ENCODE results near the gene RGL3.

DNA sequence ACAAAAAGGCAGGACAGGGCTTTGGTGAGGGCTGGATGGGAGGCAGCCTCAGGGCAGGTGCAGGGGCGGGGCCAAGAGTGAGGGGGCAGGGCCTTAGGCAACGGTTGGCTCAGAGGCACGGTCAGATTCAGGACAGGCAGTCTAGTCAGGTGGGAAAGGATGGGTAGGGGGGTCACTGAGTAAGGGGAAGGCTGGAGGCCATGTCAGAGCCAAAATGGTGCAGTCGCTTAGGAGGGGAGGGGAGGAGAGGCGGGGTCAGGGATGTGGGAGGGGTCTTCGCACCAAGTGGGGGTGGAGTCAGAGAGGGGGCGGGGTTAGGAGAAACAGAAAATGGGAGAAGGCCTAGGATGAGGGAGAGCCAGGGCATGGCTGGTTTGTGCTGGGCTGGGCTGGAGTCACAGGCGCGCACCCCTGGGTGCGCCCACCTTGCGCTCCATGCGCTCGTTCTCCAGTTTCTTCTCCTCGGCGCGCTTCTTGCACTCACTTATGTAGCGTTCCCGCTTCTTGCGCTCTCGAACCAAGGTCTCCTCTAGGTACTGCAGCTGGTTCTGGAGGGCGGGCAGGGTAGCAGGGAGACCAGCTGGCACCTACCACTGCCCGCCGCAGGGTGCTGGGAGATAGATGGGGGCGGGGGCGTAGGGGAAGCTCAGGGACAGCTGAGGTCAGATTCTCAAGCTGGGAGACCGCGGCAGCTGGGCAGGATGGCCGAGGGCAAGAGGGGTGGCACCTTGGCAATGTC lies 6.8 kb upstream of the RGL3 start:
- TF ChIP-seq CTCF (IDR thresholded peaks at IDR 0.05) (no peak), SMC3 (IDR thresholded peaks at IDR 0.05; ENCODE audit: low read depth, low read length) (no peak), RAD21 (IDR thresholded peaks at IDR 0.05; ENCODE audit: low read length) (no peak), RCOR1 (IDR thresholded peaks at IDR 0.05; ENCODE audit: low read length) (no peak), POLR2AphosphoS5 (IDR thresholded peaks at IDR 0.05; ENCODE audit: low read depth, low read length) (no peak), REST (IDR thresholded peaks at IDR 0.05; ENCODE audit: low read depth, low read length) (no peak), NFIC (IDR thresholded peaks at IDR 0.05; ENCODE audit: borderline replicate concordance) (no peak), SIN3A (IDR thresholded peaks at IDR 0.05; ENCODE audit: borderline replicate concordance, low read depth, low read length) (no peak), ELF1 (IDR thresholded peaks at IDR 0.05) (no peak), USF1 (IDR thresholded peaks at IDR 0.05; ENCODE audit: borderline replicate concordance, low read depth) (no peak), MAX (IDR thresholded peaks at IDR 0.05; ENCODE audit: low read depth) (no peak), EP300 (IDR thresholded peaks at IDR 0.05; ENCODE audit: borderline replicate concordance in 1 of 2, low read depth in 1 of 2, low read length in 1 of 2) (no peak), GATA2 (CRISPR knock-in tag; IDR thresholded peaks at IDR 0.05) (no peak)
- TF ChIP-seq, protein P1, sequence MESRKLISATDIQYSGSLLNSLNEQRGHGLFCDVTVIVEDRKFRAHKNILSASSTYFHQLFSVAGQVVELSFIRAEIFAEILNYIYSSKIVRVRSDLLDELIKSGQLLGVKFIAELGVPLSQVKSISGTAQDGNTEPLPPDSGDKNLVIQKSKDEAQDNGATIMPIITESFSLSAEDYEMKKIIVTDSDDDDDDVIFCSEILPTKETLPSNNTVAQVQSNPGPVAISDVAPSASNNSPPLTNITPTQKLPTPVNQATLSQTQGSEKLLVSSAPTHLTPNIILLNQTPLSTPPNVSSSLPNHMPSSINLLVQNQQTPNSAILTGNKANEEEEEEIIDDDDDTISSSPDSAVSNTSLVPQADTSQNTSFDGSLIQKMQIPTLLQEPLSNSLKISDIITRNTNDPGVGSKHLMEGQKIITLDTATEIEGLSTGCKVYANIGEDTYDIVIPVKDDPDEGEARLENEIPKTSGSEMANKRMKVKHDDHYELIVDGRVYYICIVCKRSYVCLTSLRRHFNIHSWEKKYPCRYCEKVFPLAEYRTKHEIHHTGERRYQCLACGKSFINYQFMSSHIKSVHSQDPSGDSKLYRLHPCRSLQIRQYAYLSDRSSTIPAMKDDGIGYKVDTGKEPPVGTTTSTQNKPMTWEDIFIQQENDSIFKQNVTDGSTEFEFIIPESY (IDR thresholded peaks at IDR 0.05; ENCODE audit: borderline replicate concordance, low read depth): no peak
